GM18951 (cell line): Measurements from ENCODE around the gene XIRP2.

Experiments
- POLR2A ChIP-seq: IDR thresholded peaks from 4 replicates; pipeline ENCODE4 v1.6.1; 2011; ENCODE audit warnings: mild to moderate bottlenecking; ENCODE audit not compliant: insufficient read length, insufficient read depth; ENCODE audit errors: extremely low read depth
- in situ Hi-C: fragments of 300-500 bp; cut with MboI; formaldehyde crosslinking; loops from one replicate; pipeline ENCODE4 v1.12.0; 2022; ENCODE audit warnings: low sequenced_read_pairs, mixed read lengths, inconsistent platforms; ENCODE audit not compliant: unreplicated experiment

Gene XIRP2

DNA sequence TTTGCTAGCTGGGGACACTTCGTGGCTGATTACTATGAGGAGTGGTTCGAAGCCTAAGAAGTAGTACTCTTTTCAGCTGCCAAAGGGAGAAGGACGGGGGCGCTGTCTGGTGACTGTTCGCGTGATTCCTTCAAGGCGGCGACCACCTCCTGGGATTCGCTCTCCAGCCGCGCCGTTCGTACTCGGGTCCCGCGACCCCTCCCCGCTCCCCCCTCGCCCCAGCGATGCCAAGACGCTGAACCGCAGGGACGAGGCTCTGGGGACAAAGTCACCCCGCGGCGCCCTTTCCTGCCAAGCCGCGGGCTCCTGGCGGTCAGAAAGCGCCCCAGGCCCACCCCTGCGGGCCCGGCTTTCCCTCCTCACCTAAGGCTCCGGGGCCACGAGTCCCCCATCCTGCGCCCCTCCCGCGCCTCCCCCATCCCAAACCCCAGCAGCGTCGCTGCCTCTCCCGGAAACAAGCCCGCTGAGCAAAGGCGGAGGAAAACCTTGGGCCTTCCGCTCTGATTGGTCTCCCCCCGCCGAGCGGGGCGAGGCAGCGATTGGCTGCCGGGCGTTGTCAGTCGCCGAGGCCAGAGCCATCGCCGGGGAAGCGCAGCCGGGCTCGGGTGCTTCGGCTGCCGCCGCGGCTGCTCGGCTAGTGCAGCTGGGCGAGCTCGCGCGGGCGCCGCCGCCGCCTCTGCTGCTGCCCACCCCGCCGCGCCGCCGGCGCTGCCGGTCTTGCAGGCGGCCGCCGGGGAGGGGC is 404.3 kb downstream of the XIRP2 start, which contains the start of gene B3GALT1:
Gene B3GALT1, plus strand, starts transcription at position 572 of the 742 bp plus-strand sequence.
- TF ChIP-seq POLR2A = peak; percentile 33
- in situ Hi-C loops = no loop called here

DNA sequence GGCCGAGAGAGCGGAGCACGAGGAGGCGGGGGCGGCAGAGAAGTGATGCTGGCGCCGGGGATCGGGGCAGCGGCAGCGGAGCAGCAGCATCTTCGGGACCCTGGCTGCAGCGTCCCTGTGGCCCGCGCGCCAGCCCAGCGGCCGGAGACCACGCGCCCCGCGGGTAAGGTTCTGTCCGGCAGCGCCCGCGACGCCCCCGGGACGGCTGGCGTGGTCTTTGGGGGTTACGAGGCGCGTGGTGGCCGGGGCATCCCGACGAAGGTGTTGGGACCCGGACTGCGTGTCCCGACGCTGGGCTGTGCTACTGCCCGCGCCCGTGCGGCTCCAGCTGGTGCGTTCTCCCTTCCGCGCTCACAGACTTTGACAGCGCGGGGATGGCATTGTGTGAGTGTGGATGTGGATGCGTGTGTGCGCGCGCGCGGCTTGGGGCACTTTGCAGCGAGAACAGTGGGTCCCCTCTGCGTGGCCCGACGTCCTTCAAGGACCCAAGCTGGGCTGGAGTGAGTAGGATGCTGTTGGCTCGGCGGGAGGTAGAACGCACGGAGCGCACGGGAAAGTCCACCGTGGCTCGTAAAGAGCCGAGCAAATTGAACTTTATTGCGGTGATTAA is 405.0 kb downstream of the XIRP2 start:
- TF ChIP-seq POLR2A = no peak
- in situ Hi-C loops = no loop called here

DNA sequence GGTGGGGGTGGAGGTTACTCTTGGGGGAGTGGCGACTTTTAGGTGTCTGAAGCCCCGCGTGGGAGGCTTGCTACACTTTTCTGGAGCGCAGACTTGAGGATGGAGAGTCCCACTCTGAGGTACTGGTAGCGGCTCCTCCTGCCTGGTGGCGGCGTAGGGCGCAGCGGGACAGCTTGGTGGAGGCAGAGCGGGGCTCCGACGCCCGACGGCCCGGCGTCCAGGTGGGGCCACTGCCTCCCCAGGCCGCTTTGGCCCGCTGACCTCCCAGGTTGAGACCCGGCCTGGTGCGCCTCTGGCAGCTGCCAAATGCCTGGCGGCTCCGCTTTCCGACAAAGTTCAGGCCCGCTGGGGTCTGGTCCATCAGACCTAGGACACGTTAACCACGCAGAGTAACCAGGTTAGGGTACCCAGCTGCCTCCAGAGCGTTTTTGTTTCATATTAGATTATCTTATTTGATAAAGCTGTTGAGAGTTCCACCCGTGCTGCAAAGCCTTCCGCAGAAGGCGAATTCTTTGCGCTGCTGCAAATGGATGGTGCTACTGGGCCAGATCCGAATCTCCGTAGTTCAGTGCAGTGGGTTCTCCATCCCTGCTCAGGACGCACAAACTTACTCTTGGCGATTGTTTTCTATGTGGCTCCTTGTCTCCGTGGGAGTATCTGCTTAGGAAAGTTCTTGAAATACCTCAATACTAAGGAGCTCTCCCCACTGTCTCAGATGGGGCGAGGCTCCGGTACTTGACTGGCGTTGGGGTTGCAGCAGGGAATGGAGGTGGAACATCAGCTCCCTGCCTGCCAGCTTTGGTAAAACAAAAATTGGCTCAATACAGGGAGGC is 405.9 kb downstream of the XIRP2 start:
- no peak for TF ChIP-seq POLR2A
- in situ Hi-C loops = no loop called here

DNA sequence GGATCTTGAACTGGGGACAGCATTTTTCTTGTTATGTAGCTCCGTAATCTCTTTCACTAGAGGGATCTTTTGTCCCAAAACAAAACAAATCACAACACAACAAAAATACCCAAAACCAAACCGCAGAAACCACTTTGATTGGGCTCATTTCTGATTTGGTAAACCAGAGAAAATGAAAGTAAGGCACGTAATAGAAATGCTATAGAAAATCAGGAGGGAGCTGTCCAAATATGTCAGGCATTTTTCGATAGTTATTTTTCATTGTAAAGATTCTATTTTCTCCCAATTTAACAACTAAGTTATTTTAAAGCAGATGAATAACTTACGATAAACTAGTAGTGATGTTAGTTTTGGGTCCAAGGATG is 406.5 kb downstream of the XIRP2 start:
- in situ Hi-C loops = no loop called here
- TF ChIP-seq POLR2A = no peak

DNA sequence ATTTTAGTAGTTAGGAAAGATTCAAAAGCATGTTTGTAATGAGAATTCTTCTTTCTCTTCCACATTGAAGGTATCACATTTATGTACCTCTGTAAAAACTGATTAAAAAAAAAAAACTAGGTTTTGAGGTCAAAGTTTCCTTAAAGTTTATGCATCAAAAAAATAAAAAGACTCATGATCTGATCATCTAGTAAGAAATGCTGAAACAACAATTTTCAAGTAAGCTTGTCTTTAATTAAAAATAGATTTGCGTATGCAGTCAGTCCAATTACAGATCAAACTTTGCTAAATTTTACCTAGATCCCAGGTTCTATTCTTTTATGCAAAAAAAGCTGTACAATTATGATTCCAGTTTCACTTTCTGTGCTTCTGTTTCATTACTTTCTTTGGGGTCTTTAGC is 409.0 kb downstream of the XIRP2 start:
- no peak for TF ChIP-seq POLR2A
- in situ Hi-C loops = no loop called here

DNA sequence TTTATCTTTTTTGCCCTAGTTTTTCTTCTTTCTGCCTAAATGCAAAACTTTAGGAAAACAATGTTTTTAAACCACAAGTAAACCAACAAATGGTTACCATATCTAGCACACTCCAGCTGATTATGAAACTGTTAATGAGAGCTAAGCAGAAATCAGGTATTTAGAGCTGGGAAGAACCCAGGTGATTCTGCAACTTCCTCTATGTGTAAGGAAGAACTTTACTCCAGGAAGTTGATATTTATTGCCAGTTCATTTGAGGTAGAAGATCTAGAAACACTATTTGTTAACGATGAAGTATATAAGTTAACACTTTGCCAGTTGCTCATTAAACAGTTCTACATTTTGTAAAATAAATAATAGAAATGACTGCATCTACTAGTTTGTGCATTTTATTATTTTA is 409.7 kb downstream of the XIRP2 start:
- TF ChIP-seq POLR2A = no peak
- in situ Hi-C loops = no loop called here
